GM12891 (cell line): ENCODE measurements around the gene KCNQ5.
"Not testable (repeated sequence)": the region's sequence is repeated elsewhere in the genome, so short reads cannot be mapped to it uniquely, and the experiment has no call there.

Experiments
- POLR2A ChIP-seq: IDR thresholded peaks from 2 replicates; pipeline ENCODE4 v1.6.1; 2011; ENCODE audit warnings: low read depth, low read length, control low read depth
- POLR2AphosphoS5 ChIP-seq: IDR thresholded peaks from 2 replicates; pipeline ENCODE4 v1.6.1; 2011; ENCODE audit warnings: low read depth, low read length, control low read depth
- SPI1 ChIP-seq: IDR thresholded peaks from 2 replicates; pipeline ENCODE4 v1.6.1; 2011; ENCODE audit warnings: low read depth, low read length, control low read depth
- TAF1 ChIP-seq: IDR thresholded peaks from 2 replicates; pipeline ENCODE4 v1.6.1; 2011; ENCODE audit warnings: low read depth, low read length, control low read depth

- TF ChIP-seq POLR2A, POLR2AphosphoS5, TAF1, SPI1: not testable (repeated sequence)
Observed at GRCh38 chr6:72978808-72979207, 356.9 kb downstream of the KCNQ5 start.
